ENCODE results near the gene VASN. TPM values are rescaled to one million over a fixed set of nuclear protein-coding genes. Genes with fewer than 3 reads are reported as not detected.

Gene VASN
- total RNA-seq (2022; extraction: Qiagen RNA extraction; ENCODE audit: low read depth): 6.0 to 8.4 TPM (median 8.1 TPM) in 5 replicates

GRCh38 chr16:4371357-4372000 lies at the start of gene VASN:
Gene VASN, plus strand, starts transcription at chr16:4371848. Its CDS starts 9,030 bp downstream, at chr16:4380878.

GRCh38 chr16:4350787-4351659 lies 20.6 kb upstream of the VASN start, which contains the start of gene PAM16:
Gene PAM16, minus strand, starts transcription at chr16:4351321. Its CDS starts 87 bp downstream, at chr16:4351234.

GRCh38 chr16:4416200-4417032 lies 44.8 kb downstream of the VASN start, which contains the start of gene CORO7:
Gene CORO7, minus strand, starts transcription at chr16:4416596. Its CDS starts 78 bp downstream, at chr16:4416518.

GRCh38 chr16:4425378-4426020 lies 53.9 kb downstream of the VASN start, which contains the start of gene DNAJA3:
Gene DNAJA3, plus strand, starts transcription at chr16:4425868. Its CDS starts 14 bp downstream, at chr16:4425882.

Other genes starting within 250 kb of the VASN start
- gene SRL, start 129.8 kb upstream of the VASN start, total RNA-seq (2022; extraction: Qiagen RNA extraction; ENCODE audit: low read depth): 0.01 to 0.05 TPM (median 0.03 TPM) in 3 of 5 replicates, not detected in the others
- 18.6 to 21.5 TPM (median 19.4 TPM) in 5 replicates for gene TFAP4, start 98.8 kb upstream of the VASN start, total RNA-seq (2022; extraction: Qiagen RNA extraction; ENCODE audit: low read depth)
- 23.8 to 32.9 TPM (median 31.4 TPM) in 5 replicates for gene GLIS2, start 55.8 kb upstream of the VASN start, total RNA-seq (2022; extraction: Qiagen RNA extraction; ENCODE audit: low read depth)
- 59.2 to 75.6 TPM (median 73.7 TPM) in 5 replicates for gene PAM16, start 20.5 kb upstream of the VASN start, total RNA-seq (2022; extraction: Qiagen RNA extraction; ENCODE audit: low read depth)
- gene CORO7, start 44.7 kb downstream of the VASN start, total RNA-seq (2022; extraction: Qiagen RNA extraction; ENCODE audit: low read depth): 11.8 to 18.6 TPM (median 14.5 TPM) in 5 replicates
- 58.0 to 78.6 TPM (median 76.4 TPM) in 5 replicates for gene DNAJA3, start 54.0 kb downstream of the VASN start, total RNA-seq (2022; extraction: Qiagen RNA extraction; ENCODE audit: low read depth)
- gene NMRAL1, start 102.8 kb downstream of the VASN start, total RNA-seq (2022; extraction: Qiagen RNA extraction; ENCODE audit: low read depth): 43.2 to 45.5 TPM (median 44.5 TPM) in 5 replicates
- 46.9 to 59.6 TPM (median 55.7 TPM) in 5 replicates for gene HMOX2, start 104.5 kb downstream of the VASN start, total RNA-seq (2022; extraction: Qiagen RNA extraction; ENCODE audit: low read depth)
- 9.0 to 12.2 TPM (median 11.4 TPM) in 5 replicates for gene CDIP1, start 166.9 kb downstream of the VASN start, total RNA-seq (2022; extraction: Qiagen RNA extraction; ENCODE audit: low read depth)
- not detected in 5 replicates for gene C16orf96, start 184.5 kb downstream of the VASN start, total RNA-seq (2022; extraction: Qiagen RNA extraction; ENCODE audit: low read depth)
- 36.2 to 64.0 TPM (median 59.9 TPM) in 5 replicates for gene UBALD1, start 243.0 kb downstream of the VASN start, total RNA-seq (2022; extraction: Qiagen RNA extraction; ENCODE audit: low read depth)

All from A549 treated with CpdA at 1 μM for 4 hours (cell line).